ENCODE measurements around the gene PAN3.

PAN3 gene

GRCh38 chr13:28340272-28340793 lies 202.0 kb downstream of the PAN3 start:
- DNase-seq, result no peak

- DNase-seq, result no peak
Observed at GRCh38 chr13:28342251-28342650, 203.9 kb downstream of the PAN3 start.

GRCh38 chr13:28344163-28344562 lies 205.8 kb downstream of the PAN3 start:
- DNase-seq, result no peak

Data from activated gamma-delta T cell treated with Interleukin-2 at 50 U/mL for 16 hours (primary cell).